Kidney capillary endothelial cell (primary cell): ENCODE measurements around the gene ZBTB20.

Experiments
- DNase-seq: peaks from one replicate; pipeline ENCODE4 v3.0.0-alpha.2; 2018; ENCODE audit warnings: low spot score

The ZBTB20 gene

DNA sequence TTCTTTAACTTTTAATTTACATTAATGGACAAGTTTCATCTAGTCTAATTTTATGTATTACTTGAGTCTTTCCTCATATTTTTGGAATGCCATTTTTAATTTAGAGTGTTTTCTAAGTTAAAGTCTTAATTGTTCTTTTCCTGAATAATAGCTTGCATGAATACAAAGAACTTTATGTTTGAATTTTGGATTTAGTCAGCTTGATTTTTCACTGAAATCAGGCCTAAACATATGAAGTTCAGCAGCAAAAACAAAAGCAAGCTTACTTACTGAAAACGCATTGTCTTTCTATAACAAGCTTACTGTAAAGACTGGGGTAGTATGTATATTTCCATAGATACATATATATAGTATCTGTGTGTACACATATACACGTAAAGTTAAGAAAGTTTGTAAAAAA, 126.0 kb downstream of the ZBTB20 start:
- DNase-seq = no peak

GRCh38 chr3:115019900-115020299, 127.2 kb downstream of the ZBTB20 start:
- no peak for DNase-seq

GRCh38 chr3:115018694-115019093, 128.4 kb downstream of the ZBTB20 start:
- DNase-seq = no peak

DNA sequence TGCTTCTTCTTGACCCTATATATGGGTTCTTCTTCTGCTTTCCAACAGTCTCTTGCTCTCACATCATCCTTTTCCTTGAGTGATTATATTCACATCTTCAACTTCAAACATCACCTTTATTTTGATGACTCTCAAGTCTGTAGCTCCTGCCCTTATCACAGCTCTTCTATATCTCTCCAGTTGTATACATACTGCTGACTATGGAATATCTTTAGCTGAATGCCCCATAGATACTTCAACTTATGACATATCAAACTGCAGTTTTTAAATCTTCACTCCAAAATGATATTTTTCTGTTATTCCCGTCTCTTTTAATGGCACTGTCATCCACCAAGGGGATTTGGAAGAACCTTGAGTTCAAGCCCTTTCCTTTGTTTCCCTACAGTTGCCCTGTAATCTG, 139.1 kb downstream of the ZBTB20 start:
- DNase-seq = no peak

DNA sequence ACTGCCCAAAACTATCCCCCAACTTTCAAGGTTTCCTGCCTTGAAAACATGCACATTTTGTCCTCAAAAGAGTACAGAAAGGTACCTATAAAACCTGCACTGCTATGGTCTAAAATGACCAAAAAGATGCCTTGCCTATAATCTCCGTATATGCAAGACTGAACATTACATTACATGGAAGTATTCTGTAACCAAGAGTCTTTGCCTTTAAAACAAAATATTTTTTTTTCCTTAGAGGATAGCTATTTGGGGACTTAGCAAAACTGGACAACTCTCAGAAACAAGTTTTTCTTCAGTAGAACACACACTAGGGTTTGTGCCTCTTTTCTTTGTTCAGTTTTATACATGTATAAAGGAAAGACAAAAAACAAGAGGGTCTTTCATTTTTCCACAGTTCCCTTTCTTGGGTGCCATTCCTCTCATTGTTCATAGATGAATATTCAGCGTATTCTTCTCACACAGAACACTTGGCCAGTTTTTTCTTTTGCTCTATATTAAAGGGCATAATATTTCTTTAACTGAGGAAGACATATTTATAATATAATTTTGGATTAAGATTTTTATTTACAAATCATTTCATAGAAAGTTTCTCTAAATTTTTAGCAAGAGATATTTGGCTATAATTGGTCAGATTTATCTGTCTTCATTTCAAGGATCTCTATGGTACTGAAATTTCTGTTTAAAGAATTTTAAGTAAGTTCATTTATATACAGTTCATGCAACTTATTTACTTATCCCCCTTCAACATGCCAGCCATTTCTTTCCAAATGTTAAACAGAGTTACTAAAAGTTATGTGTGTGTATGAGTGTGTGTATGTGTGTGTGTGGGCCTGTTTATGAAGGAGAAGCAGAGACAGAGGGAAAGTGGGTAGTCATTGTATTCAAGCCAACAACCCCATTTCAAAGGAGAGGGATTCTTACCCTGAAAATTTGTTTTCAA, 142.6 kb downstream of the ZBTB20 start:
- DNase-seq = no peak

GRCh38 chr3:114998971-114999579, 148.0 kb downstream of the ZBTB20 start:
- no peak for DNase-seq

DNA sequence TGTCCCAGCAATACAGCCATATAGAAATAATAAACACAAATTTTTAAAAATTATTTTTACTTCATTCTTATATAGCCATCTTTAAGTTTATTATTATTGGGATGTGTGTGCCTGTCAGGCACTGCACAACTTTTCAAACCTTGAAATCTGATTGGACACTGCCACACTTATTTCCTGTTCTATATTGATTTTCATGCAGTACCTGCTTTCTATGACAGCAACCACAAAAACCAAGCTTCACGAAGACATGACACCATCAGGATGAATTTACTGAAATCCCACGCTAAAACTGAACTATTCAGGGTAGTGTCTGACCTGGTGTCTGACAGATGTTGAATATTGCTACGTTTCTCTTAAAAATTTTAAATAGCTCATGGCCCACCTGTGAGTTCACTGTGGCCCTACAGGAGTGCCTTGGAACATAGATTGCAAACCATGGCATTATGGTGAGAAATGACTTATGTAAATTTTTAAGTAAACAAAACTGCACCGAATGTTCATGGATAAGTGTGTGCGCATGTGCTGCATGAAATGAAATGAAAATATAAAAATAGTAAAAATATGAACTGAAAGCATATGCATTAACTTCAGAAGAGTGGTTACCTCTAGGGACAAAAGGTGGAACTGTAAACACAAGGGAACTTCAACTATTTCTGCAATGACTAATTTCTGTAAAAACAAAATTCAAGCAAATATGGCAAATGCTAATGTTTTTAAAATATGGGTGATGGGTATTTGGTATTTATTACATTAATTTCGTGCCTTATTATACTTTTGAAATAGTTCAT, 152.3 kb downstream of the ZBTB20 start:
- no peak for DNase-seq

GRCh38 chr3:114985776-114986175, 161.3 kb downstream of the ZBTB20 start:
- DNase-seq = no peak

- DNase-seq = no peak
Measured at GRCh38 chr3:114983248-114983647, 163.8 kb downstream of the ZBTB20 start.

DNA sequence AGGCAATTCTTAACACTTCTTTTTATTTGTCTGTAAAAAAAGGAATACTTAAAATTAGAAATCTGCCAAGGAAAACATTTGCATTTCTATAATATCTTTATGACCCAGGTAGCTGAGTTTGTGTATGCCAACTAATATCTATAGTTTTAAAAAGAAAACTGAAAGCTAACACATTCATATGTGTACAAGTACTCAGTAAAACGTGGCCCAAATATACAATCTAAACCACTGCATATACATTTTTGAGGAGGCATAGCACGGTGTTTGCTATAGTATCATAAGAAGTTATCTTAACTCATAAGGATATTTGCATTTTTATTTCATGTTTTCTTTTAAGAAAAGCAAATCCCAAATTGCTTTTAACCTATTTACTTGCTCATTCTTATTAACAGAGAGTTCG, 172.7 kb downstream of the ZBTB20 start:
- no peak for DNase-seq

- DNase-seq = no peak
Measured at GRCh38 chr3:114973536-114973935, 173.6 kb downstream of the ZBTB20 start.

GRCh38 chr3:114967168-114967567, 179.9 kb downstream of the ZBTB20 start:
- DNase-seq = no peak

DNA sequence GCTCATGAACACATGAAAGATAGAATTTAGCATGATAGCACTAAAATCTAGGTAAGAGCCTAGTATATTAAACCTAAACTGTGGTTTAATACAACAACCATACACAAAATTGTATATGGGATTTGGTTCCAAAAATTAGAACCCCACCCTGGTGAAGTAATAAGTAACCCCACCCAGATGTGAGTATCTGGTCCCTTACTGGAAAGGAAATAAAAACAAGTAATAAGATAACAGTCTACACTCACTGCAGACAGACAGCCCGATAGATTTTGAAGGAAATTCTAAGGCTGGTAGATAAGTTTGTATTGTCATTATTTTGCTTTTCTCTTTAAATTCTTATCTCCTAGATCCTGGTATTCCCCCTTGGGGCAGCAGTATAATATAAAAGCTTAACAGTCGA, 184.9 kb downstream of the ZBTB20 start:
- DNase-seq = no peak

DNA sequence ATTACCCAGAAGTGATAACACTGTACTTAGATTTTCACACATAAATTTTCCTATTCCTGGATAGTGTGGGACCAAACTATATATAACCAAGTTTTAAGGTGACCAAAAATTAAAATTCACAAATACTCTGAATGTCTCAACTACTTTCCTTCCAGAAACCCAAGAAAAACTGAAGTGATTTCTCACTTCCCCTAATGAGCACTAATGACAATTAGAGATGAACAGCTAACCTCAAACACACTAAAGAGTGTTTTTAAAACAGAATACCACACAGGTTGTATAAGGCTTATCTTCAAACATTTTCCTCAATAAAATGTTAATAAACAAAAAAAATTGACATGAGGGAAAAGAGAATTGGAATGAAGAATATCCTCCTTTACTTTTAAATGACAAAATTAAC, 188.2 kb downstream of the ZBTB20 start:
- DNase-seq = no peak

GRCh38 chr3:114953800-114954199, 193.3 kb downstream of the ZBTB20 start:
- DNase-seq = no peak

DNA sequence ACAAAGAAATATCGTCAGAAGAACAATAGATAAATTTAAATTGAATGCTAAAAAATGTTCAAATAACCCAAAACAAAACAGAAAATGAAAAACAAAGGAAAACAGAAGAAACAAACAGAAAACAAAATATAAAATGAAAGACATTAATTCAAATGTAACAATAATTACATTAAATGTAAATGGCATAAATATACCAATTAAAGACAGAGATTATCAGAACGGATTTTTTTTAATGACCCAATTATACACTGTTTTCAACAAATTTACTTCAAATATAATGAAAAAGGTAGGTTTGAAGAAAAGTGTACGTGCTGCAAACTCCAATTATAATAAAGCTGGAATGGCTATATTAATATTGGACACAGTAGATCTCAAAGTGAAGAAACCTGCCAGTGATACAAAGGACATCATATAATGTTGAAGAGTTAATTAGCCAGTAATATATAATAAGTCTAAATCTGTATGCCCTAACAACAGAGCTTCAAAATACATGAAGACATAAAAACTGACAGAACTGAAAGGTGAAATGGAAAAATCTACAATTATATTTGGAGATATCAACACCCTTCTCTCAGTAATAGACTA, 193.8 kb downstream of the ZBTB20 start:
- no peak for DNase-seq

- DNase-seq = no peak
Measured at GRCh38 chr3:114942773-114943172, 204.3 kb downstream of the ZBTB20 start.

- no peak for DNase-seq
Measured at GRCh38 chr3:114941626-114942309, 205.3 kb downstream of the ZBTB20 start.

DNA sequence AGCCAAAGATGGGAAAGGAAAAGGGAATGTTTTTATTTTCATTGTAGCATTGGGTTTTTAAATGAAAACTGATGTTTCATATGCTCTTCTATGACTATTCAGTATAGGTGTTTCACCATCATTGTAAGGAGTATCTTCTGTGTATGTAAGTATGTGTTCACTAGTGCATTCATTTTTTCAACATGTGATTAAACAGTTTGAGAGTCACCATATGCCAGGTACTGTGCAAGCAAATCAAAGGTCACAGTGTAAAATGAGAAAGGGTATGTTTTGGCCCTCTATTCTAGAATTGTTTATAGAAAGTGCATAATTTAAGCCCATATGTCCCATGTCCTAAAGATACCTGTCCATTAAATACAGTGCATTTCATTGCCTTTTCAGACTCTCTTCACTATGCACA, 207.2 kb downstream of the ZBTB20 start:
- no peak for DNase-seq

GRCh38 chr3:114933407-114933806, 213.7 kb downstream of the ZBTB20 start:
- DNase-seq = no peak

GRCh38 chr3:114929971-114930732, 216.9 kb downstream of the ZBTB20 start:
- DNase-seq = no peak
